ENCODE data around the gene RBAK. TPM values are rescaled to one million over a fixed set of nuclear protein-coding genes. Genes with fewer than 3 reads are reported as not detected.
"Not testable (repeated sequence)": the region's sequence is repeated elsewhere in the genome, so short reads cannot be mapped to it uniquely, and the experiment has no call there.

RBAK gene
- total RNA-seq, 4 donors from 2014 or later, result 3.4 to 6.0 (median 4.2) TPM

DNA sequence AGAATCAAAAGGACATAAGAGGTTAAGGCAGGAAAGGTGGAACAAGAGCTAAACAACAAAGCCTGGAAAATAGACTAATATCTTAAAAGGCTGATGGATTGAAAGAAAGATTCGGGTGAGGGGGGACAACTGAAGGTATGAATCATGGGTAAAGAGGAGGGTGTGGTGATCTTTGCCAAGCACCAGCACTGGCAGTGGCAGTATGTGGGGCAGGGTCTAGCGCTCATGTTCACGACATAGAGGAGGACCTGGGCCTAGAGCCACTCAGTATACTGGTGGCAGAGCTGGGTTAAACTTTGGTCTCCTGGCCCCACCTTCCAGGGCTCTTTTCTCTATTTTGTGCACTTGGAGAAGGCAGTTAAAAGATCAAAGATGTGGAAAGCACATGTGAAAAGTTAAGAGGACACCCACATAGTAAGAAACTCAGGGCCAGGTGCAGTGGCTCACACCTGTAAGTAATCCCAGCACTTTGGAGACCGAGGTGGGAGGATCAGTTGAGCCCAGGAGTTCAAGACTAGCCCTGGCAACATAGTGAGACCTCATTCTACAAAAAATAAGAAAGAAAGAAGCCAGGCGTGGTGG is 46.2 kb upstream of the RBAK start:
- no peak overlapping the region for H3K4me3 ChIP-seq
- no peaks in the 10 kb centered on the region for H3K9me3 ChIP-seq
- intact Hi-C loops (cut with DNase I; ENCODE audit: low total_unique reads), result no loop called here
- ATAC-seq (no peak), DNase-seq (no peak)
- no peaks in the 10 kb centered on the region for H3K27me3 ChIP-seq
- TF ChIP-seq, protein P1, sequence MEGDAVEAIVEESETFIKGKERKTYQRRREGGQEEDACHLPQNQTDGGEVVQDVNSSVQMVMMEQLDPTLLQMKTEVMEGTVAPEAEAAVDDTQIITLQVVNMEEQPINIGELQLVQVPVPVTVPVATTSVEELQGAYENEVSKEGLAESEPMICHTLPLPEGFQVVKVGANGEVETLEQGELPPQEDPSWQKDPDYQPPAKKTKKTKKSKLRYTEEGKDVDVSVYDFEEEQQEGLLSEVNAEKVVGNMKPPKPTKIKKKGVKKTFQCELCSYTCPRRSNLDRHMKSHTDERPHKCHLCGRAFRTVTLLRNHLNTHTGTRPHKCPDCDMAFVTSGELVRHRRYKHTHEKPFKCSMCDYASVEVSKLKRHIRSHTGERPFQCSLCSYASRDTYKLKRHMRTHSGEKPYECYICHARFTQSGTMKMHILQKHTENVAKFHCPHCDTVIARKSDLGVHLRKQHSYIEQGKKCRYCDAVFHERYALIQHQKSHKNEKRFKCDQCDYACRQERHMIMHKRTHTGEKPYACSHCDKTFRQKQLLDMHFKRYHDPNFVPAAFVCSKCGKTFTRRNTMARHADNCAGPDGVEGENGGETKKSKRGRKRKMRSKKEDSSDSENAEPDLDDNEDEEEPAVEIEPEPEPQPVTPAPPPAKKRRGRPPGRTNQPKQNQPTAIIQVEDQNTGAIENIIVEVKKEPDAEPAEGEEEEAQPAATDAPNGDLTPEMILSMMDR (IDR thresholded peaks at IDR 0.05 in 4 of 5, conservative IDR thresholded peaks at IDR 0.05 in 1 of 5), result no peak
- TF ChIP-seq POLR2A (IDR thresholded peaks at IDR 0.05), result no peak
- H3K27ac ChIP-seq, result no peak overlapping the region
- no peaks in the 10 kb centered on the region for H3K4me1 ChIP-seq
- in situ Hi-C loops (cut with MboI; ENCODE audit: low sequenced_read_pairs in 4 of 4), result no loop called here
- peaks cover 0 to 16% of the 10 kb centered on the region in 2 donors for H3K36me3 ChIP-seq

- TF ChIP-seq POLR2A (IDR thresholded peaks at IDR 0.05), result no peak
- H3K4me3 ChIP-seq, result no peak overlapping the region
- no peaks in the 10 kb centered on the region for H3K9me3 ChIP-seq
- H3K27me3 ChIP-seq, result no peaks in the 10 kb centered on the region
- in situ Hi-C loops (cut with MboI; ENCODE audit: low sequenced_read_pairs in 4 of 4) (no loop called here), intact Hi-C loops (cut with DNase I; ENCODE audit: low total_unique reads) (no loop called here)
- H3K4me1 ChIP-seq, result no peaks in the 10 kb centered on the region
- DNase-seq (no peak), ATAC-seq (no peak)
- peaks cover 0 to 11% of the 10 kb centered on the region in 2 donors for H3K36me3 ChIP-seq
- no peak overlapping the region for H3K27ac ChIP-seq
Measured at GRCh38 chr7:5001003-5001402, 44.7 kb upstream of the RBAK start.

DNA sequence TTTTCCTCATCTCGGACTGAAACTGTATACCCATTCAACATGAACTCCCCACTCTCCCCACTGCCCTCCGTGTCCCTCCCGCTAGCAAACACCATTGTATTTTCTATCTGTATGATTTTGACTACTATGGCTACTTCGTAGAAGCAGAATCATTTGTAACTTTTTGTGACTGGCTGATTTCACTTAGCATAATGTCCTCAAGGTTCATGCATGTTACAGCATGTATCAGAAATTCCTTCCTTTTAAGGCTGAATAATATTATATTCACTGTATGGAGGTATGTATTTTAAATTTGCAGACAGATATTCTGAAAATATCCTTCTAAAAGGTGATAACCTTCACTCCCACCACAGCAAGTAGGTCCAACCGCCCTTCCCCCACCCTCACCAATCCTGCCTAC is 43.7 kb upstream of the RBAK start:
- TF ChIP-seq POLR2A (IDR thresholded peaks at IDR 0.05), result no peak
- TF ChIP-seq, protein P1 (IDR thresholded peaks at IDR 0.05 in 4 of 5, conservative IDR thresholded peaks at IDR 0.05 in 1 of 5), result no peak
- Histone ChIP-seq H3K27ac (no peak overlapping the region), H3K27me3 (no peaks in the 10 kb centered on the region), H3K4me1 (no peaks in the 10 kb centered on the region), H3K4me3 (no peak overlapping the region), H3K36me3 (peaks cover 0 to 4% of the 10 kb centered on the region in 2 donors), H3K9me3 (no peaks in the 10 kb centered on the region)
- in situ Hi-C loops (cut with MboI; ENCODE audit: low sequenced_read_pairs in 4 of 4), result no loop called here
- ATAC-seq (no peak), DNase-seq (no peak)
- intact Hi-C loops (cut with DNase I; ENCODE audit: low total_unique reads), result no loop called here

GRCh38 chr7:5005066-5005465 is 40.6 kb upstream of the RBAK start:
- ATAC-seq (no peak), DNase-seq (no peak)
- Histone ChIP-seq H3K27ac (no peak overlapping the region), H3K4me1 (no peaks in the 10 kb centered on the region), H3K4me3 (no peak overlapping the region), H3K9me3 (no peaks in the 10 kb centered on the region), H3K27me3 (no peaks in the 10 kb centered on the region), H3K36me3 (no peaks in the 10 kb centered on the region)
- no peak for TF ChIP-seq POLR2A (IDR thresholded peaks at IDR 0.05)
- TF ChIP-seq, protein P1 (IDR thresholded peaks at IDR 0.05 in 4 of 5, conservative IDR thresholded peaks at IDR 0.05 in 1 of 5), result no peak
- intact Hi-C loops (cut with DNase I; ENCODE audit: low total_unique reads), result no loop called here
- in situ Hi-C loops (cut with MboI; ENCODE audit: low sequenced_read_pairs in 4 of 4), result no loop called here

DNA sequence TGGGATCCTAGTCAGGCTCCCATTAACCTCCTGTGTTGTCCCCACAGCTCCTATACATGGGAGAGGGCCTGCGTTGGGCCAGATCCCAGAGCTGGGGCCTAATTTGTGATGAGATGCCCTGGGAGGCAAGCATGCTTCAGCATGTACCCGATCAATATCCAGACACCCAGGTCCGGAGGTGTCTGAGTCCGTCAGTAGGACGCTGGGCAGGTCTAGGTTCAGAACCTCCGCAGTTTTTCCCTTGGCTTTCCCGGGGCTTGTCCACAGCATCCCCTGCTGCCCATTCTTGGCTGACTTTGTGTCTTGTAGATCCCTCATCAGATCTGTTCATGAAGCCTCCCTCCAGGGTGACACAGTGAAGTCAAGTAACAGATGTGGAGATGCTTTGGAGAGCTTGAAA is 32.7 kb upstream of the RBAK start:
- H3K36me3 ChIP-seq, result no peaks in the 10 kb centered on the region
- ATAC-seq (no peak), DNase-seq (no peak)
- no peaks in the 10 kb centered on the region for H3K9me3 ChIP-seq
- H3K4me1 ChIP-seq, result no peaks in the 10 kb centered on the region
- no peak overlapping the region for H3K4me3 ChIP-seq
- no peak for TF ChIP-seq POLR2A (IDR thresholded peaks at IDR 0.05)
- TF ChIP-seq, protein P1 (IDR thresholded peaks at IDR 0.05 in 4 of 5, conservative IDR thresholded peaks at IDR 0.05 in 1 of 5), result no peak
- no peaks in the 10 kb centered on the region for H3K27me3 ChIP-seq
- intact Hi-C loops (cut with DNase I; ENCODE audit: low total_unique reads), result no loop called here
- no peak overlapping the region for H3K27ac ChIP-seq
- in situ Hi-C loops (cut with MboI; ENCODE audit: low sequenced_read_pairs in 4 of 4), result no loop called here

GRCh38 chr7:5015936-5016335 is 29.7 kb upstream of the RBAK start:
- intact Hi-C loops (cut with DNase I; ENCODE audit: low total_unique reads); H3K27ac ChIP-seq; H3K9me3 ChIP-seq; H3K4me3 ChIP-seq; ATAC-seq; DNase-seq; H3K36me3 ChIP-seq; H3K27me3 ChIP-seq; H3K4me1 ChIP-seq; in situ Hi-C loops (cut with MboI; ENCODE audit: low sequenced_read_pairs in 4 of 4): not testable (repeated sequence)

DNA sequence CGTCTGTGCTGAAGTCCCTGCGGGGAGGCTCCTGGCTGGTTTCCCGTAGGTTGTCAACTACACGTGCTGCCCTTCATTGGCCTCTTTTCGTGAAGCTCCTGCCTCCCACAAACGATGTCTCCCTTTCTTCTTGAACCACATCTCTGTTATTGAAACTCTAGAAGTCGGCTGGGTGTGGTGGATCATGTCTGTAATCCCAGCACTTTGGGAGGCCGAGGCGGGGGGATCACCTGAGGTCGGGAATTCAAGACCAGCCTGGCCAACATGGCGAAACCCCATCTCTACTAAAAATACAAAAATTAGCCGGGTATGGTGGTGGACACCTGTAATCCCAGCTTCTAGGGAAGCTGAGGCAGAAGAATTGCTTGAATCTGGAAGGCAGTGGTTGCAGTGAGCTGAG is 28.0 kb upstream of the RBAK start:
- H3K36me3 ChIP-seq; H3K27ac ChIP-seq; DNase-seq; H3K4me1 ChIP-seq; in situ Hi-C loops (cut with MboI; ENCODE audit: low sequenced_read_pairs in 4 of 4); intact Hi-C loops (cut with DNase I; ENCODE audit: low total_unique reads); H3K9me3 ChIP-seq; ATAC-seq; H3K4me3 ChIP-seq; H3K27me3 ChIP-seq: not testable (repeated sequence)

Measured in gastrocnemius medialis (tissue), 4 donors.